Stimulated activated CD4-positive, alpha-beta T cell treated with anti-CD3 and anti-CD28 coated beads, Interleukin-2, amount 100 ng/mL, for 4 hours (primary cell): ENCODE results near the gene TAF4.

Source experiments
- DNase-seq: peaks from one replicate; pipeline ENCODE4 v3.0.0-alpha.2; 2020; ENCODE audit warnings: low read depth

Gene TAF4

GRCh38 chr20:62044631-62045030 lies 21.1 kb downstream of the TAF4 start:
- DNase-seq, result no peak

- DNase-seq, result no peak
Measured at GRCh38 chr20:62043131-62043914, 22.4 kb downstream of the TAF4 start.

DNA sequence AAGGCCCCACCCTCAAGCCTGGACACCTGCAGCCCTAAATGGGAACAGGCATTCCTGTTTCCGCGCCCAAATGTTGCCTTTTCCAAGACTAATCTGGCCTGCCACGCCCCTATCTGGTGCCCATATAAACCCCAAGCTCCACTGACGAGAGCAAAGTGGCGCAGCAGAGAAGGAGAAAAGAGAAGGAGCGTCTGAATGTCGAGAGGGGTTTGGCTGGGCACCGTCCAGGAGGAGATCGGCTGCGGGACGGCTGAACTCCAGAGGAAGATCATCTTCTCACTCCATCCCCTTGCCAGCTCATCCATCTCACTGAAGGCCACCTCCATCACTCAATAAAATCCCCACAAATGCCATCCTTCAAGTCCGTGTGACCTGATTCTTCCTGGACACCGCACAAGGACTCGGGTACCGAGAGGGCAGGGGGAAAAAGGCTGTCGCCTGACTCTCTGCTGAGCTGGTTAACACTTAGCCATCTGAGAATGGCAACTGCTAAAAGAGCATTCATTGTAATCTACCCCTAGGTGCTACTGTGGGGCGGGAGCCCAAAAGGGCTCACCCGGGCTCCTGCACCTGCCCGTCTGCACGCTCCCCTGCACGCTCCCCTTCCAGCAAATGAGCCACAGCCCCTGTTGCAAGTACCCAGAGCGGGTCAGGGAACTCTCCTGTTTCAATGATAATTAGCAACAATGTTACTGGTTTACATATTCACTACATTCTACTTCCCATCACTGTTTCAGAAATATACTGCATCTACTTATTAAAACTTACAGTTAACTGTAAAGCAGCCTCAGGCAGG lies 23.5 kb downstream of the TAF4 start:
- DNase-seq, result no peak

- no peak for DNase-seq
Measured at GRCh38 chr20:62040933-62041332, 24.7 kb downstream of the TAF4 start.

GRCh38 chr20:62040381-62040922 lies 25.2 kb downstream of the TAF4 start:
- DNase-seq, result no peak

- no peak for DNase-seq
Measured at GRCh38 chr20:62039738-62040137, 25.9 kb downstream of the TAF4 start.

- no peak for DNase-seq
Measured at GRCh38 chr20:62032609-62033368, 32.9 kb downstream of the TAF4 start.

- DNase-seq, result no peak
Measured at GRCh38 chr20:62031462-62032092, 34.1 kb downstream of the TAF4 start.

- DNase-seq, result no peak
Measured at GRCh38 chr20:62030834-62031434, 34.7 kb downstream of the TAF4 start.

GRCh38 chr20:62030357-62030756 lies 35.3 kb downstream of the TAF4 start:
- no peak for DNase-seq

GRCh38 chr20:62029949-62030348 lies 35.7 kb downstream of the TAF4 start:
- no peak for DNase-seq

DNA sequence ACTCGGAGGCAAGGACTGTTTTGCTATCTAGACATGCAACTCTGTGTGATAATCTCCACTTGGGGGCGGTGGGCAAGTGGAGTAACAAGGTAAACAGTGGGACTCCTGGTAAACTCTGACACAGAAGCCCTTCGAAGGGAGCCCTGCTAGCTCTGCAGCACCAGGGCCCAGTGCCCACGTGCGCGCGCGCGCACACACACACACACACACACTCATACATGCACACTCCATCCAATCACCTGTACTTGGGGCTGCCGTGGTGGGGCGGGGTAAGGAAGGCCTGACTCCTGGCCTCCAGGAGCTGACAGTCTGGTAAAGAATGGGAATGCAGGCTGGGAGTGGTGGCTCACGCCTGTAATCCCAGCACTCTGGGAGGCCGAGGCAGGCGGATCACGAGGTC lies 36.4 kb downstream of the TAF4 start:
- no peak for DNase-seq

DNA sequence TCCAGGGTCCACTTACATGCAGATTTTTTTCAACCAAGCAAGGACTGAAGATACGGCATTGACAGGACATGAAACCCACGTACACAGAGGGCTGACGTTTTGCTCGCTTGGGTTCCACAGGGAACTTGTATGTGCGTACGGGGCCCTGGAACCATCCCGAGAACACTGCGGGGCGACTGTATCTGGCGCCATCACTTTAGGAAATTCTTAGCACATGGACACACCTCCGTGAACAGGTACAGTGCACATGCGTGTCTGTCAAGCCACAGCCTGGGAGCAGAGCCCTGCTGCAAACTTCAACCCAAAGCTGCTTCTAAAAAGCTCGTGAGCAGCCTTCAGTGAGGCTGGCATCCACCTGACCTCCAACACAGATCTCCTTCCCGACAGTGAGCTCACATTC lies 37.3 kb downstream of the TAF4 start:
- no peak for DNase-seq

- no peak for DNase-seq
Measured at GRCh38 chr20:62027698-62028321, 37.9 kb downstream of the TAF4 start.

DNA sequence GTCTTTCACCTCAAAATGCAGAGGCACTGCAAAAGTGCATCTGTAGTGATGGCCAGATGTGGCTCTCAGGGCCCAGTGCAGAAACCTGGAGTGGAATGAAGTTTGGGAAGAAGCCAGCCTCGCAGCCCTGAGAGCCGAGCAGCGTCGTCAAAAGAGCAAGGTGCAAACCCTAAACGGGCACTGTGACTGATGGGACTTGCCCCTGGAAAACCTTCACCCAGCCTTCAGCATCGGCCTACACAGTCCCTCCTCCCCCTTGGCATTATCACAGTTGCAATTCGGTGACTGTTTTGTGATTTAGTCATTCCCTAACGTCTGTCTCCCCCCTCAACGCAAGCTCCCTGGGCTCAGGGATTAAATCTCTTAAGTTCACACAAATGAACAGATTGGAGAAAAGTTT lies 38.6 kb downstream of the TAF4 start:
- DNase-seq, result no peak

- no peak for DNase-seq
Measured at GRCh38 chr20:62026564-62026856, 39.2 kb downstream of the TAF4 start.

DNA sequence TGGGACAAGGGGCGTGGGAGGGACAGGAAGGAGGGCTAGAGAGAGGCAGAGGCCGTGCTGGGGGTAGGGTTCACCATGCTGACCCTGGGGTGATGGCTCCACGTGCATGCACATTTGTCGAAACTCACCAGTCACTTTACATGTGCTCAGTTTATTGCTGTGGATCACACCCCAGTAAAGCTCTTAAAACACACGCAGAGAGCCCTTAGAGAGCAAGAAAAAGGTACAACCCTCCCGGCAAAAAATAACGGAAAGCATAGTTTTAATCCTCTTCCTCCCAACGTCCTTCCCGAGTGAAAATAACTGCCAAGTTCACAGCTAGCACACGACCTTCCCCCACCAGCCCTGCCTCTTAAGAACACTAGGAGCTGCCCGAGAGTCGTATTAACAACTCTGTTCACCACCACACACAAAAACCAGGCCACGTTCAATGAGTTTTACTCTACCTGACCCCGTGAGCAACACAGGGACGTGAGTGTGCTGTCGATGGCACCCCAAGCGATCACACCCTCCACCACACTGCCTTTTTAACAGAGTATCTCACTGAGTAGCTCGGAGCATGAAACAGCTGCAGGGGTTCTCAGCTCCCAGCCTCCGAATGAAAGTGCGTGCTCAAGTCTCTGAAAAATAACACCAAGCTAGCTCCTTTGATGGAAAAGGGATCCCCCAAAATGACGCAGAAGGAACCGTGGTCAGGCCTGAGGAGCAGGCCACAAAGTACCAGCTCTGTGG lies 39.7 kb downstream of the TAF4 start:
- no peak for DNase-seq

DNA sequence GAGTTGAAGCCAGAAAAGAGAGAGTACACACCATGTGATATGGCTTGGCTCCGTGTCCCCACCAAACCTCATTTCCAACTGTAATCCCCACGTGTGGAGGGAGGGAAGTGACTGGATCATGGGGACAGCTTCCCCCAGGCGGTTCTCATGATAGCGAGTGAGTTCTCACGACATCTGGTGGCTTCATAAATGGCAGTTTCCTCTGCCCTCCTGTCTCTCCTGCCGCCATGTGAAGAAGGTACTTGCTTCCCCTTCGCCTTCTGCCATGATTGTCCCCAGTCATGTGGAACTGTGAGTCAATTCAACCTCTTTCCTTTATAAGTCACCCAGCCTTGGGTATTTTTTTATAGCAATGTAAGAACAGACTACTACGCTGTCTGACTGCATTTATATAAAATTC lies 40.3 kb downstream of the TAF4 start:
- DNase-seq, result no peak

DNA sequence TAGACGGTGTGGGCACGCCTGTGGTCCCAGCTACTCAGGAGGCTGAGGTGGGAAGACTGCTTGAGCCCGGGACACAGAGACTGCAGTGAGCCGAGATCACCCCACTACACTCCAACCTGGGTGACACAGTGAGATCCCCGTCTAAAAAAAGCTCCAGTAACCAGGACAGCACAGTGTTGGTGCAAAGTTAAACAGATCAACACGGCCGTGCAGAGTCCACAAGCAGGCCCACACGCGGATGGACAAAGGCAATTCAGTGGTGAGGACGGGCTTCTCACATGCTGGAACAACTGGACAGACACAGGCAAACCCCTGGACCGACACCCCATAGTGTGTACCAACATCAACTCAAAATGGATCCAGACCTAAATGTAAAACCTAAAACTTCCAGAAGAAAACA lies 41.7 kb downstream of the TAF4 start:
- no peak for DNase-seq

GRCh38 chr20:62022575-62023139 lies 43.0 kb downstream of the TAF4 start:
- DNase-seq, result no peak
